PC-3 (cell line): ENCODE results near the gene DLGAP1. TPM values are rescaled to one million over a fixed set of nuclear protein-coding genes. Genes with fewer than 3 reads are reported as not detected.
"Not testable (repeated sequence)": the region's sequence is repeated elsewhere in the genome, so short reads cannot be mapped to it uniquely, and the experiment has no call there.

Experiments used
- ATAC-seq: fragments of 200-7000 bp; cut with Tn5 transposase; 2 replicates; pipeline ENCODE4 v1.9.1; 2020; ENCODE audit warnings: mild to moderate bottlenecking, moderate library complexity
- BruUV-seq: library from RNA; stranded (reverse); fragments of 400-500 nt; replicated peaks from 2 replicates; lab custom pipeline; 2021; lab: Mats Ljungman, UMichigan
- CTCF ChIA-PET: fragments of 300-600 bp; sonication (Branson Sonifier 250); formaldehyde crosslinking; loops from one replicate; lab custom pipeline; 2022; ENCODE audit warnings: antibody characterized with exemption; lab: Charles Lee
- POLR2A ChIA-PET: fragments of 300-600 bp; sonication (Branson Sonifier 250); formaldehyde crosslinking; loops from one replicate; lab custom pipeline; 2022; ENCODE audit warnings: antibody characterized with exemption; ENCODE audit not compliant: unreplicated experiment; lab: Charles Lee
- DNase-seq: peaks from one replicate; pipeline ENCODE4 v3.0.0-alpha.2; 2015
- H2AFZ ChIP-seq: fragments of 300-600 bp; sonication (generic); 2 replicates; pipeline ENCODE4 v1.6.0; 2016; ENCODE audit warnings: antibody characterized with exemption, low read length
- H3F3A ChIP-seq: fragments of 300-600 bp; sonication (generic); one replicate; pipeline ENCODE4 v1.6.0; 2017; ENCODE audit warnings: antibody characterized with exemption, low read length, control low read depth, mild to moderate bottlenecking; ENCODE audit not compliant: unreplicated experiment
- H3K27ac ChIP-seq: fragments of 300-600 bp; sonication (generic); 2 replicates; pipeline ENCODE4 v1.5.1; 2016; ENCODE audit warnings: mild to moderate bottlenecking, low read length
- H3K27me3 ChIP-seq: fragments of 300-600 bp; sonication (generic); 2 replicates; pipeline ENCODE4 v1.6.1; 2016; ENCODE audit warnings: low read length, mixed read lengths
- H3K36me3 ChIP-seq: fragments of 300-600 bp; sonication (generic); 2 replicates; pipeline ENCODE4 v1.6.1; 2016; ENCODE audit warnings: low read depth, mixed run types, low read length, mixed read lengths
- H3K4me1 ChIP-seq: fragments of 300-600 bp; sonication (generic); 2 replicates; pipeline ENCODE4 v1.5.1; 2016; ENCODE audit warnings: low read length; ENCODE audit not compliant: insufficient read depth
- H3K4me2 ChIP-seq: fragments of 300-600 bp; sonication (generic); 2 replicates; pipeline ENCODE4 v1.6.0; 2016; ENCODE audit warnings: low read length
- H3K4me3 ChIP-seq: fragments of 300-600 bp; sonication (generic); 2 replicates; pipeline ENCODE4 v1.5.1; 2016; ENCODE audit warnings: mild to moderate bottlenecking, low read length, mixed read lengths
- H3K79me2 ChIP-seq: fragments of 300-600 bp; sonication (generic); 2 replicates; pipeline ENCODE4 v1.6.1; 2017; ENCODE audit warnings: low read length, mixed read lengths
- H3K9ac ChIP-seq: fragments of 300-600 bp; sonication (generic); 2 replicates; pipeline ENCODE4 v1.6.0; 2016; ENCODE audit warnings: mild to moderate bottlenecking, low read length
- H3K9me2 ChIP-seq: fragments of 300-600 bp; sonication (generic); replicated peaks from 2 replicates; pipeline ENCODE4 v1.6.1; 2016; ENCODE audit warnings: mixed run types, low read length, mixed read lengths
- H3K9me3 ChIP-seq: fragments of 300-600 bp; sonication (generic); 2 replicates; pipeline ENCODE4 v1.6.1; 2016; ENCODE audit warnings: low read length, mixed read lengths
- H4K20me1 ChIP-seq: fragments of 300-600 bp; sonication (generic); 2 replicates; pipeline ENCODE4 v1.6.1; 2016; ENCODE audit warnings: low read length, mixed read lengths
- CTCF ChIP-seq: fragments of 300-600 bp; sonication (generic); conservative IDR thresholded peaks from 2 replicates; pipeline ENCODE4 v1.5.1; 2017; ENCODE audit warnings: antibody characterized with exemption, low read depth, mild to moderate bottlenecking, low read length
- EZH2 ChIP-seq: fragments of 300-600 bp; sonication (generic); IDR thresholded peaks from one replicate; pipeline ENCODE4 v1.6.1; 2017; ENCODE audit warnings: antibody characterized with exemption, mild to moderate bottlenecking, low read length; ENCODE audit not compliant: unreplicated experiment
- EZH2phosphoT487 ChIP-seq: fragments of 300-600 bp; sonication (generic); IDR thresholded peaks from 2 replicates; pipeline ENCODE4 v1.6.1; 2018; ENCODE audit warnings: mild to moderate bottlenecking, antibody characterized with exemption, low read length, borderline replicate concordance
- intact Hi-C: fragments of 100-400 bp; cut with micrococcal nuclease; formaldehyde crosslinking; loops from 2 replicates; pipeline ENCODE4 v1.9.0; 2023
- total RNA-seq: library from RNA; depleted of rRNA; stranded (reverse); fragments of >200 nt; gene quantifications from 2 replicates; pipeline ENCODE4 v1.2.3, GENCODE V29; 2014

DLGAP1 gene
- total RNA-seq, 1 experiment from 2014 or later: not detected

- no peaks in the 10 kb centered on the region for H3K27me3 ChIP-seq
- no TSS peak for BruUV-seq
- no peak overlapping the region for H2AFZ ChIP-seq
- no peak overlapping the region for H3K4me3 ChIP-seq
- ChIA-PET CTCF (no interaction called here), POLR2A (interaction anchor here (0.6 kb wide), 1 partner anchor 111 kb away, joined by 3 read pairs; no protein-coding TSS in a partner anchor)
- intact Hi-C loops: no loop called here
- no peak overlapping the region for H3K4me2 ChIP-seq
- no peak overlapping the region for H3K27ac ChIP-seq
- H4K20me1 ChIP-seq: no peaks in the 10 kb centered on the region
- H3K36me3 ChIP-seq: no peaks in the 10 kb centered on the region
- no peaks in the 10 kb centered on the region for H3F3A ChIP-seq
- DNase-seq (peak; percentile 49), ATAC-seq (peak; percentile 67)
- H3K9ac ChIP-seq: no peak overlapping the region
- H3K9me3 ChIP-seq: 0 out of 2 replicates have a peak, but pooled peaks cover 3% of the 10 kb centered on the region
- 0 out of 2 replicates have a peak, but pooled peaks cover 9% of the 10 kb centered on the region for H3K4me1 ChIP-seq
- TF ChIP-seq CTCF (no peak), EZH2phosphoT487 (no peak), EZH2 (no peak)
- no peaks in the 10 kb centered on the region for H3K9me2 ChIP-seq
- H3K79me2 ChIP-seq: no peaks in the 10 kb centered on the region
Measured at GRCh38 chr18:3478262-3478978, 976.7 kb downstream of the DLGAP1 start.

- Histone ChIP-seq H3K9me3 (0 out of 2 replicates have a peak, but pooled peaks cover 3% of the 10 kb centered on the region), H3K9me2 (no peaks in the 10 kb centered on the region), H3K36me3 (no peaks in the 10 kb centered on the region), H3K27me3 (no peaks in the 10 kb centered on the region), H4K20me1 (no peaks in the 10 kb centered on the region), H3K4me1 (no peaks in the 10 kb centered on the region), H2AFZ (no peak overlapping the region), H3K27ac (no peak overlapping the region), H3K4me2 (no peak overlapping the region), H3K9ac (no peak overlapping the region), H3K79me2 (no peaks in the 10 kb centered on the region), H3F3A (no peaks in the 10 kb centered on the region), H3K4me3 (no peak overlapping the region)
- TF ChIP-seq EZH2 (no peak), CTCF (no peak), EZH2phosphoT487 (no peak)
- POLR2A ChIA-PET: no interaction called here
- CTCF ChIA-PET: no interaction called here
- ATAC-seq (no peak), DNase-seq (no peak)
- BruUV-seq: no TSS peak
- intact Hi-C loops: no loop called here
Measured at GRCh38 chr18:3472681-3473544, 982.2 kb downstream of the DLGAP1 start.

GRCh38 chr18:3472121-3472520 lies 983.0 kb downstream of the DLGAP1 start:
- H3K9me2 ChIP-seq, CTCF ChIA-PET, H3K9ac ChIP-seq, H3K4me2 ChIP-seq, H4K20me1 ChIP-seq, H3K4me1 ChIP-seq, H3K36me3 ChIP-seq, H3K9me3 ChIP-seq, POLR2A ChIA-PET, intact Hi-C loops, DNase-seq, ATAC-seq, H3K4me3 ChIP-seq, H3K79me2 ChIP-seq, H2AFZ ChIP-seq, H3K27me3 ChIP-seq, H3F3A ChIP-seq, BruUV-seq, H3K27ac ChIP-seq: not testable (repeated sequence)
